Stimulated activated CD8-positive, alpha-beta memory T cell treated with anti-CD3 and anti-CD28 coated beads, Interleukin-4, amount 100 ng/mL, for 24 hours (primary cell): ENCODE results near the gene AHI1.

Experiments
- DNase-seq: peaks from one replicate; pipeline ENCODE4 v3.0.0-alpha.2; 2020; ENCODE audit warnings: low read depth

Gene AHI1

GRCh38 chr6:135296715-135297114 is 200.8 kb downstream of the AHI1 start:
- DNase-seq = no peak

- DNase-seq = no peak
Measured at GRCh38 chr6:135295085-135295484, 202.5 kb downstream of the AHI1 start.

GRCh38 chr6:135291288-135292076 is 206.1 kb downstream of the AHI1 start:
- no peak for DNase-seq

GRCh38 chr6:135289816-135290215 is 207.7 kb downstream of the AHI1 start:
- no peak for DNase-seq

GRCh38 chr6:135286962-135287538 is 210.5 kb downstream of the AHI1 start:
- DNase-seq = no peak

GRCh38 chr6:135285165-135285564 is 212.4 kb downstream of the AHI1 start:
- DNase-seq = no peak

- DNase-seq = no peak
Measured at GRCh38 chr6:135283926-135284325, 213.6 kb downstream of the AHI1 start.

GRCh38 chr6:135282395-135282794 is 215.1 kb downstream of the AHI1 start:
- no peak for DNase-seq

- no peak for DNase-seq
Measured at GRCh38 chr6:135281964-135282363, 215.6 kb downstream of the AHI1 start.

GRCh38 chr6:135281227-135281626 is 216.3 kb downstream of the AHI1 start:
- no peak for DNase-seq

GRCh38 chr6:135280375-135281136 is 217.0 kb downstream of the AHI1 start:
- no peak for DNase-seq

- DNase-seq = no peak
Measured at GRCh38 chr6:135277422-135277821, 220.1 kb downstream of the AHI1 start.

- no peak for DNase-seq
Measured at GRCh38 chr6:135274561-135275293, 222.8 kb downstream of the AHI1 start.

- no peak for DNase-seq
Measured at GRCh38 chr6:135271626-135272025, 225.9 kb downstream of the AHI1 start.

- DNase-seq = no peak
Measured at GRCh38 chr6:135270676-135271536, 226.6 kb downstream of the AHI1 start.

GRCh38 chr6:135269481-135269891 is 228.1 kb downstream of the AHI1 start:
- no peak for DNase-seq

- DNase-seq = no peak
Measured at GRCh38 chr6:135268740-135269139, 228.8 kb downstream of the AHI1 start.

GRCh38 chr6:135268263-135268662 is 229.3 kb downstream of the AHI1 start:
- no peak for DNase-seq

- no peak for DNase-seq
Measured at GRCh38 chr6:135267085-135267484, 230.5 kb downstream of the AHI1 start.

- DNase-seq = no peak
Measured at GRCh38 chr6:135266675-135267074, 230.9 kb downstream of the AHI1 start.

GRCh38 chr6:135265278-135265677 is 232.3 kb downstream of the AHI1 start:
- DNase-seq = no peak
